ENCODE results near the gene ZNF837.

ZNF837 gene

GRCh38 chr19:58417071-58417470 is 36.2 kb upstream of the ZNF837 start:
- Histone ChIP-seq H3K36me3 (replicated peaks; ENCODE audit: insufficient read depth, low read length) (no peaks in the 10 kb centered on the region), H3K4me1 (ENCODE audit: low read length) (no peaks in the 10 kb centered on the region), H4K20me1 (ENCODE audit: insufficient read depth, low read length) (no peaks in the 10 kb centered on the region), H3K9ac (ENCODE audit: low read length) (no peak overlapping the region), H3K4me3 (ENCODE audit: low read length) (no peak overlapping the region), H3F3A (ENCODE audit: insufficient read depth, low read length) (no peaks in the 10 kb centered on the region), H2AFZ (ENCODE audit: low read length) (no peak overlapping the region), H3K9me3 (replicated peaks; ENCODE audit: insufficient read depth, low read length) (no peaks in the 10 kb centered on the region), H3K27me3 (replicated peaks; ENCODE audit: insufficient read depth, low read length) (no peaks in the 10 kb centered on the region), H3K9me2 (replicated peaks; ENCODE audit: insufficient read depth, low read length) (no peaks in the 10 kb centered on the region), H3K4me2 (ENCODE audit: low read depth, low read length) (no peak overlapping the region), H3K27ac (ENCODE audit: low read length) (no peak overlapping the region), H3K79me2 (ENCODE audit: low read length) (no peaks in the 10 kb centered on the region)
- DNase-seq, result no peak
- TF ChIP-seq EZH2 (optimal IDR thresholded peaks at IDR 0.05; ENCODE audit: low read depth, low read length) (no peak), EZH2phosphoT487 (IDR thresholded peaks at IDR 0.05; ENCODE audit: low read length) (no peak), CTCF (IDR thresholded peaks at IDR 0.05; ENCODE audit: low read length) (no peak)

GRCh38 chr19:58416604-58417003 is 35.8 kb upstream of the ZNF837 start:
- Histone ChIP-seq H3K4me3 (ENCODE audit: low read length) (no peak overlapping the region), H3F3A (ENCODE audit: insufficient read depth, low read length) (no peaks in the 10 kb centered on the region), H3K9me2 (replicated peaks; ENCODE audit: insufficient read depth, low read length) (no peaks in the 10 kb centered on the region), H3K36me3 (replicated peaks; ENCODE audit: insufficient read depth, low read length) (no peaks in the 10 kb centered on the region), H2AFZ (ENCODE audit: low read length) (no peak overlapping the region), H3K79me2 (ENCODE audit: low read length) (no peaks in the 10 kb centered on the region), H3K9me3 (replicated peaks; ENCODE audit: insufficient read depth, low read length) (no peaks in the 10 kb centered on the region), H3K4me1 (ENCODE audit: low read length) (no peaks in the 10 kb centered on the region), H3K4me2 (ENCODE audit: low read depth, low read length) (no peak overlapping the region), H3K27me3 (replicated peaks; ENCODE audit: insufficient read depth, low read length) (no peaks in the 10 kb centered on the region), H3K9ac (ENCODE audit: low read length) (no peak overlapping the region), H4K20me1 (ENCODE audit: insufficient read depth, low read length) (no peaks in the 10 kb centered on the region), H3K27ac (ENCODE audit: low read length) (no peak overlapping the region)
- no peak for TF ChIP-seq EZH2phosphoT487 (IDR thresholded peaks at IDR 0.05; ENCODE audit: low read length)
- TF ChIP-seq EZH2 (optimal IDR thresholded peaks at IDR 0.05; ENCODE audit: low read depth, low read length), result no peak
- no peak for TF ChIP-seq CTCF (IDR thresholded peaks at IDR 0.05; ENCODE audit: low read length)
- no peak for DNase-seq

GRCh38 chr19:58409010-58409790 is 28.4 kb upstream of the ZNF837 start:
- no peaks in the 10 kb centered on the region for H3K79me2 ChIP-seq (ENCODE audit: low read length)
- no peaks in the 10 kb centered on the region for H3F3A ChIP-seq (ENCODE audit: insufficient read depth, low read length)
- peak overlapping the region; percentile 97 for H2AFZ ChIP-seq (ENCODE audit: low read length)

More at GRCh38 chr19:58409010-58409790, 28.4 kb upstream of the ZNF837 start:
- Histone ChIP-seq H3K4me1 (ENCODE audit: low read length) (0 out of 2 replicates have a peak, but pooled peaks cover 6% of the 10 kb centered on the region), H3K36me3 (replicated peaks; ENCODE audit: insufficient read depth, low read length) (no peaks in the 10 kb centered on the region), H3K4me3 (ENCODE audit: low read length) (peak overlapping the region; percentile 95), H4K20me1 (ENCODE audit: insufficient read depth, low read length) (no peaks in the 10 kb centered on the region), H3K9ac (ENCODE audit: low read length) (peak overlapping the region; percentile 67; the same call in 1 of the 2 replicates), H3K27me3 (replicated peaks; ENCODE audit: insufficient read depth, low read length) (no peaks in the 10 kb centered on the region), H3K9me3 (replicated peaks; ENCODE audit: insufficient read depth, low read length) (no peaks in the 10 kb centered on the region), H3K27ac (ENCODE audit: low read length) (no peak overlapping the region), H3K4me2 (ENCODE audit: low read depth, low read length) (peak overlapping the region; percentile 97), H3K9me2 (replicated peaks; ENCODE audit: insufficient read depth, low read length) (no peaks in the 10 kb centered on the region)
- DNase-seq, result no peak
- no peak for TF ChIP-seq EZH2 (optimal IDR thresholded peaks at IDR 0.05; ENCODE audit: low read depth, low read length)
- TF ChIP-seq CTCF (IDR thresholded peaks at IDR 0.05; ENCODE audit: low read length), result no peak
- TF ChIP-seq EZH2phosphoT487 (IDR thresholded peaks at IDR 0.05; ENCODE audit: low read length), result no peak
